Cardiac septum (tissue), 1 donor: ENCODE measurements around the gene SPIB. TPM values are rescaled to one million over a fixed set of nuclear protein-coding genes. Genes with fewer than 3 reads are reported as not detected.

Source experiments
- DNase-seq: peaks from one replicate; pipeline ENCODE4 v3.0.0-alpha.2; 2020; ENCODE audit warnings: low spot score
- intact Hi-C: fragments of 100-400 bp; cut with DNase I; formaldehyde crosslinking; loops from one replicate; pipeline ENCODE4 v1.14.0; 2022
- total RNA-seq: library from RNA; stranded (reverse); fragmentation: NEBNext Ultra II Directional; extraction: Animal tissue kit (Norgen Biotek cat#: 25700); gene quantifications from one replicate; pipeline ENCODE4 v1.2.1, GENCODE V29; 2021
- donor health status: DM: no; HTN: no; CAD: no.

The SPIB gene
- total RNA-seq, 1 donor from 2014 or later: not detected

GRCh38 chr19:50478901-50479715, 60.4 kb downstream of the SPIB start:
- intact Hi-C loops: loop anchor here (5.0 kb wide), 1 partner anchor 102 kb away; the partner anchor contains the start of gene NR1H2
- DNase-seq: no peak

DNA sequence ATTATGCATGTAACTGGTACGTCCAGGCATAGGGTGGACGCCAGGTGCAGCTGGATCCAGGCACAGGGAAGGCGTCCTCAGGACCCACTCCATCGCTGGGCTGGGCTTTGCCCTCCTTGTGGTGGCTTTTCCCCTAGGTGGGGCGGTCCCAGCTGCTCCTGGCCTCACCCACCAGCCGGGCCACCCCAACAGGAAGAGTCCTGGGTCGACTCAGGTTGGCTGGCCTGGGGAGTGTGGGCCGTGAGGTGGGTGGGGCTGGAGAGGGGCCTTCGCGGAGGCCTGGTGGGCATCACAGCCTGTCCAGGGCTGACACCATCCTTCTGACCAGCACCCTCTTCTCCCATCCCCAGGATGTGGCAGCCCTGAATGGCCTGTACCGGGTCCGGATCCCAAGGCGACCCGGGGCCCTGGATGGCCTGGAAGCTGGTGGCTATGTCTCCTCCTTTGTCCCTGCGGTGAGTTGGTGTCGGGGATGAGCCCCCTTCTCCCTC, 61.1 kb downstream of the SPIB start:
- intact Hi-C loops: loop anchor here (5.0 kb wide), 1 partner anchor 103 kb away; the partner anchor contains the start of gene NR1H2

GRCh38 chr19:50480281-50481111, 61.8 kb downstream of the SPIB start:
- intact Hi-C loops: no loop called here
- DNase-seq: no peak

More for the DNA sequence above, 61.1 kb downstream of the SPIB start:
- DNase-seq: no peak

Other genes with a start within 250 kb of the SPIB start
- gene MYH14, start 215.3 kb upstream of the SPIB start, total RNA-seq: 85.4 TPM
- 3.8 TPM for gene KCNC3, start 89.6 kb upstream of the SPIB start, total RNA-seq
- 0.24 TPM for gene NAPSA, start 53.3 kb upstream of the SPIB start, total RNA-seq
- 86.3 TPM for gene NR1H2, start 42.5 kb upstream of the SPIB start, total RNA-seq
- 8.0 TPM for gene POLD1, start 34.6 kb upstream of the SPIB start, total RNA-seq
- not detected for gene MYBPC2, start 14.0 kb downstream of the SPIB start, total RNA-seq
- 106 TPM for gene EMC10, start 57.6 kb downstream of the SPIB start, total RNA-seq
- 1.1 TPM for gene GARIN5A, start 57.9 kb downstream of the SPIB start, total RNA-seq
- 36.1 TPM for gene JOSD2, start 92.3 kb downstream of the SPIB start, total RNA-seq
- gene ASPDH, start 95.0 kb downstream of the SPIB start, total RNA-seq: not detected
- 0.81 TPM for gene LRRC4B, start 149.5 kb downstream of the SPIB start, total RNA-seq
- not detected for gene SYT3, start 220.9 kb downstream of the SPIB start, total RNA-seq
- gene C19orf81, start 230.5 kb downstream of the SPIB start, total RNA-seq: 2.1 TPM